NCI-H2171 treated with DMSO at 0.1 percent for 48 hours (cell line): ENCODE data around the gene NOL4L.
A peak's percentile ranks its signal among the peaks of the same experiment; 100 is the strongest.
"Not testable (repeated sequence)": the region's sequence is repeated elsewhere in the genome, so short reads cannot be mapped to it uniquely, and the experiment has no call there.

Experiments
- DNase-seq: peaks from one replicate; lab custom pipeline; 2025; lab: John Stamatoyannopoulos, UW

Gene NOL4L

DNA sequence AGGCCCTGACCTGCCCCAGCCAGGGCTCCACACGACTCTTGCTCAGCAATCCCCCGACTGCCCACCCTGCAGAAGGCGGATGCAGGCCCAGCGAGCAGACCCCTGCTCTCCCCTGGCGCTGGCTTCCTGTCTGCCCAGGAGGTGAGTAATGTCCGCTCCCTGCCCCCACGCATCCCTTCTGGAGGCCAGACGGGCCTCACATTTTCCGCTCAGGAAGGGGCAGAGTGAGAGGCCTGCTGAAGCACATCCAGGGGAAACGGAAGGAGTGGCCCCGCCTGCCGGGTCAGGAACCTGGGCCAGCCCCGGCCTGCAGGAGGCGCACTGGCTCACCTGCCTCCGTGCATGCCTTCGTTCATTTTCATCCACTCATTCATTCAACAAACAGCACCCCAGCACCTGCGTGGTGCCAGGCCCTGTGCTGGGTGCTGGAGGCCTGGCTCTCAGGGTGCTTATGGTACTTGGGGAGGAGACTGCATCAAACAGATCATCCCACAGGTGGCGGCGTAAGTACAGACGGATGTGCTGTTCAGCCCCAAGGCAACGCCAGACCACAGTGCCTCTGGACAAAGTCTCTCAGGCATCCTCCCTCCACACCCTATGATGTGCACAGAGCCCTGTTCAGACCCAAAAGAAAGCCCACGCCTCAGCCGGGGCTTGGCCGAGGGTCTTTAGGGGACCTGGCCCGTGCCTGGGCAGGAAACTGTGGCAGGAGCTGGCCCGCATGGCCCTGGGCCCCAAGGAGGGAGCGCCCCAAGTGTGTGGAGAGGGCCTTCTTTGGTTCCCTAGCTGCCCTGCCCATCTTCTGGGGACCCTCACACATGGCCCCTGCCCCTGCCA, 114.9 kb downstream of the NOL4L start:
- no peak for DNase-seq

DNA sequence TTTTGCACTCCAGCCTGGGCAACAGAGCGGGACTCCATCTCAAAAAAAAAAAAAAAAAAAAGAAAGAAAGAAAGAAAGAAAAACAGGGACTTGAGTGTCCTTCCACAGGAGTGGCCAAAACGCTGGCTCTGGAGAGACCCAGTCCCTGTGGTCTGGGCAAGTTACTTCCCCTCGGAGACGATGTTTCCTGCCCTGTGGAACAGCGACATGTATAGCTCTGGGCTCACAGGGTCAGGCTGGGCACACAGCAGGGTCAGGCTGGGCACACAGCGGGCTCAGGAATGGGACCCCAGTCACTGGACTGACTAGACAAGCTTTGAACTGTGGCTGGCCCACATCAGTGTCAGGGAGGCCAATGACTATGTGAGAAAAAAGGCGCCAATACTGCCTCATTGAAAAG, 116.3 kb downstream of the NOL4L start:
- DNase-seq, result no peak

DNA sequence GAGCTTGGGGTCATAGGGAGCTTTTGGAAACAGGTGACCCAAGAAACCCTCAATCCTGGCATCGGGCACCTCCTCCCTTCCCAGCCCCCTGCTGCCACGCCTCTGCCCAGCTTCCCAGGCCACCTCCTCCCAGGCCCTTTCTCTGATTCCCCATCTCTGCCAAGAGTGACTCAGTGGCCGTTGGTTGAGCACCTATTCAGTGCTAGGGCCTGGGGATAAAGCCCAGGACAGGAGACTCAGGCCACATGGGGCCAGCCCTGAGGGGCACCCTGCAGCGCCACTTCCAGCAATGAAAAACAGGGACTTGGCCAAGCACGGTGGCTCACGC, 116.9 kb downstream of the NOL4L start:
- DNase-seq, result no peak

GRCh38 chr20:32467506-32468312, 117.4 kb downstream of the NOL4L start:
- DNase-seq, result no peak

GRCh38 chr20:32466739-32467505, 118.2 kb downstream of the NOL4L start:
- DNase-seq, result no peak

DNA sequence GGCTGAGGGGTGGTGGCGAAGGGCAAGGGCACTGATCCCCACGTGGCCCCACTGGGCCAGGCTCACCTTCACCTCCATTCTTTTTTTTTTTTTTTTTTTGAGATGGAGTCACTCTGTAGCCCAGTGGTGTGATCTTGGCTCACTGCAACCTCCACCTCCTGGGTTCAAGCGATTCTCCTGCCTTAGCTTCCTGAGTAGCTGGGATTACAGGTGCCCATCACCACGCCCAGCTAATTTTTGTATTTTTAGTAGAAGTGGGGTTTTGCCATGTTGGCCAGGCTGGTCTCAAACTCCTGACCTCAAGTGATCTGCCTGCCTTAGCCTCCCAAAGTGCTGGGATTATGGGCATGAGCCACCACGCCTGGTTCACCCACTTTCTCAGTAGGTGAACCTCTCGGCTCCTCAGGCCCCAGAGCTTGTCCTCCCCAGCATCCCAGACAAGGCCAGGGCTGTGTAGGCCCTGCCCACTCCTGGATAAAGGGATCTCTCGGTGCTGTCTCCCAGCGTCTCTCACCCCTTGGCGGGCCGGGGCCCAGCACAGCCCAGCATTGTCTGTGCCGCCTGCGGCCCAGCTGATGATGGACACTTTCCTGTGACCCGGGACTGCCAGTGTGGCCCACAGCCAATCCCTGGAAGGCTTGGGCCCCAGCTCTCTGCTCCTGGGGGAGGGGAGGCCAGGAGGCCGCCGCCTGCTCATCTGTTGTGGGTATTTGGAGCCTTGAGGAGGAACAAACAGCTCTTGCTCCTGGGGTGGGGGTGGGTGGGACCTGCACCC, 119.0 kb downstream of the NOL4L start:
- not testable (repeated sequence) for DNase-seq

- DNase-seq, result no peak
These were observed 119.8 kb downstream of the NOL4L start for GRCh38 chr20:32465092-32465900.

- no peak for DNase-seq
These were observed 120.6 kb downstream of the NOL4L start for GRCh38 chr20:32464401-32465091.

DNA sequence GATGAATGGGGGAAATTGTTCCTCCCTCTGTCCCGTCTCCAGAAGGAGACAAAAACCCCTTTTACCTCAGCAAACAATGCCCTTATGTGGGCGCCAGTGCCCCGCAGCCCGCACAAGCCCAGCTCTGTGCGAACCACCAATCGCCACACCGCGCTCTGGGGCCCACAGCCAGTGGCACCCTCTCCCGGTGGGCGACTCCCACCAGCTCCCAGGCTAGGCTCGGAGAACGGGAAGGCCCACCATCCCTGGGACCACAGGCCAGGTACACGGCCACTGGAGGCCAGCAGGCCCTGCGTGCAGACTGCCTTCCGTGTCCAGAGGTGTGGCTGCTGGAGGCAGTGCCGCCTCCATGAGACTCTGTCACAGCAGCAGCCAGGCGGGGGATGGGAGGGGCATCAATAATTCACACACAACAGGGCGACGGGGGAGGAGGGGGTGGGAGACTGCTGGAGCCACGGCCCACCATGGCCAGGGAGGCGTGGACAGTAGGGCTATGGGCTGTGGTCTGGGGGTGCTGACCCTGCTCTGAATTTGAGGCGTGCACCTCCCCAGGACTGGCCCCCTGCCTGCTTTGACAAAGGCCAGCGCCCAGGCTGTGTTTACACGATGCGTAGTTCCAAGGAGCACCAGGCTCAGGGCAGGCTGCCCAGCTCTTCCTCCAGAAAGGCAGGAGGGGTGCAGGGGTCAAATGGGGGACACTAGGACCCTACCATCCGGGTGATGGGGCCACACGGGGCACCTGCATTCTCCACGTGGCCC, 121.3 kb downstream of the NOL4L start:
- DNase-seq, result no peak

- DNase-seq, result no peak
These were observed 122.1 kb downstream of the NOL4L start for GRCh38 chr20:32462900-32463641.

DNA sequence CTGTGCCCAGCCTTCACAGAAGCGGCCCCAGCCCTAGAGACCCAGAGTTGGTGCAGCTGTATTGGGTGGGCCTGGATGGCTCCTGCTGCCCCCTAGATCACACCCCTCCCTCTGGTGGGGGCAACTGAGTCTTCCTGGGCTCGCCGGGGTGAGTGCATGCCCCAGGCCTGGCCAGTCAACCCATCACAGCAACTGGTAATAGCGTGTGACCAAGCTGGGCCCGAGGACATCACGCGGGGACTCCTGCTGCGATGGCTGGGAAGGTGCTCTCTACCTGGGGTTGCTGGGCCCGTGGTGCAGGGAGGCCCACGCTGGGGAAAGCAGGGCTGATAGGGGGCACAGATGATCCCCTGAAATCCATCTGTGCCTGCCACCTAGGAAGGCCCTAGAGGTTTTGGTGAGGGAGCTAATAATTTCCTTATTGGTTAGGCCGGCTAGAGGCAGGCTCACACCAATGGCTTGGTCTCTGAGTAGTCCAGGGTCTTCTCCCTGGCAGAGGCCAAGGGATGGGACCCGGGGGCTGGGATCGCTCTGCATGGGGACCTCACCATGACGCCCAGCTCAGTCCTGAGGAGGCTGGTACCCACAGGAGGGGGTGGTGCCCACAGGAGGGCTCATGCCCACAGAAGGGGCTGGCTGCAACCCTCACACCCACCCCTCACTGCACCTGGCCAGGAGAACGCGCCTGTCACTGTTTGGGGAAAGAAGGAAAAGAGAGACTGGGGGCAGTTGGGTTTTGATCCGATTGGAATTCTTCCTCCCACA, 123.1 kb downstream of the NOL4L start:
- DNase-seq, result no peak

GRCh38 chr20:32460683-32461320, 124.3 kb downstream of the NOL4L start:
- DNase-seq, result no peak

- no peak for DNase-seq
These were observed 124.9 kb downstream of the NOL4L start for GRCh38 chr20:32460231-32460630.

DNA sequence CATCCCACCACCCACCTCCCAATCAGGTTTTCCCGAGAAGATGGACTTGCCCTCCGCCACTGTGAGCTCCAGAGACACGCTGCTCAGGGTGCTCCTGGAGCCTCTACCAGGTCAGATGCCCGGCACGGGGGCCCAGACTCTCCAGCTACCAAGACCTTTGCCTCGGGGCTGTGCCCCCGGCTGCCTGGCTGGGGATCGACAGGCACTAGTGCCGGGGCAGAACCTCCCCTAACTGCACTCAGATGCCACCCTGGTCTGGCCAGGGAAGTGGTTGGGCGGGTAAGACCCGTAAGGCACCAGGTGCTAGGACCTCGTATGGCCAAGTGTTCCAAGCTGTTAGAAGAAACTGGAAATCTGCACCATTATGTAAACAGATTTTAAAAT, 126.3 kb downstream of the NOL4L start:
- DNase-seq, result no peak

DNA sequence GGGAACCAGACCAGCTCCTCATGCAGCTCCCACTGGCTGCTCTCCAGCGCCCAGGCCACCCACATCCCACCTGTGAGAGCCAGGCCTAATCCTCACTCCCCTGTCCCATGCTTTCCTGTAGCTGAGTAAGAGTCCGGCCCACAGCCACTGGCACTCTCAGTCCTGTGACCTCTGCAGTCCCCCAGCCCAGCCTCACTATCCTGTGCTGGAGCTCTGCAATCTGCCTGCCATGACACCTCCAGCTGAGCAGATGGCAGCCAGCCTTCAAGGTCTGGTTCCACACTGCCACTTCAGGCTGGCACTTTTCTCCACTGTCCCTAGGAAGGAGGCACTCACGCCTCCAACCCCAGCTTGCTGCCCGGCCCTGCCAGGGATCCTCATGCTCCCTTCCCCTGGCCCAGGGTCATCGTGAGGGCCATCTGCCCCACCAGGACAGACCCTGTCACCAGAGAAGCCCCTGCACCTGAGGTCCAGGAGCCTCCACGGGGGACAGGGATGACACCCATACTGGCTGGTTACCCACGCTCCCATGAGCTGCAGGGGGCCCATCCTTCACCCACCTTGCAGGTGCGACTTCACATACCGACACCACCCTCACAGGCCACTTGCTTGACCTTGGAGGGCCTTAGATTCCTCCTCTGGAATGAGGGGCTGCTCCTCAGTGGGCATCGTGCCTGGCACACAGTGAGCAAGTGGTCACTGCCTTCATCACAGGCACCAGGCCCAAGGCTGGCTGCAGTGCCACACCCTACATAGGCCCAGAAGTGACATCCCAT, 126.9 kb downstream of the NOL4L start:
- DNase-seq, result peak; percentile 15

- DNase-seq, result peak; percentile 57
These were observed 127.6 kb downstream of the NOL4L start for GRCh38 chr20:32457479-32457986.
